ENCODE data around the gene DFFA.
"Not testable (repeated sequence)": the region's sequence is repeated elsewhere in the genome, so short reads cannot be mapped to it uniquely, and the experiment has no call there.

DFFA gene

GRCh38 chr1:10457462-10457861 lies 14.9 kb downstream of the DFFA start:
- not testable (repeated sequence) for DNase-seq

DNA sequence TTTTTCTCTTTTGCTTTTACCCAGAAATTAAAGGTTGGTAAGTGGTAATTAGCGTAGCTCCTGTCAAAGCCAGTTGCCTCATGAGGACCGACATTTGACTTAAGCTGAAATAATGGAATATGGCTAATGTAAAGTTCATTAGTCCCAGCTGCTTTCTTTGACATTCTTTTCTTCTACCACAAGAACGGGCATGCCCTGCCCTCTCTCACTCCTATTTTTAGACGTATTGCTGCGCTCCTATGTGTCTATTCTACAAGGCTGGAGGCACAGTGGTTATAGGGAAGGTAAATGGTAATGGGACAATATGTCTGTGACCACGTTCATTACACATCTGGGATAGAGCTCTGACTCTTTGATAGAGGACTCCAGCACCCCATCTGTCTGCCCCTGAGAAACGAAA lies 15.7 kb downstream of the DFFA start:
- no peak for DNase-seq

- DNase-seq = no peak
These were observed 16.3 kb downstream of the DFFA start for GRCh38 chr1:10456048-10456447.

DNA sequence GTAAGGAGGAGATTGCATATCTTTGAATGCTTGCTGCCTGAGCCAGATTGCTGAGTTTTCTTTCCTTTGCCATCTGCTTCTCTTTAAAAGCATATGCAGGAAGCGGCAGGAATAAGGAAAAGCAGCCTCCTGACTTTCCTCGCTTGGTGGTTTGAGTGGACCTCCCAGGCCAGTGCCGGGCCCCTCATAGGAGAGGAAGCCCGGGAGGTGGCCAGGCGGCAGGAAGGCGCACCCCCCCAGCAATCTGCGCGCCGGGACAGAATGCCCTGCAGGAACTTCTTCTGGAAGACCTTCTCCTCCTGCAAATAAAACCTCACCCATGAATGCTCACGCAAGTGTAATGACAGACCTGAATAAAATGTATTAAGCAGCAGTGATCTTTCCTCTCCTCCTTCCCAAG lies 21.0 kb downstream of the DFFA start:
- no peak for DNase-seq

DNA sequence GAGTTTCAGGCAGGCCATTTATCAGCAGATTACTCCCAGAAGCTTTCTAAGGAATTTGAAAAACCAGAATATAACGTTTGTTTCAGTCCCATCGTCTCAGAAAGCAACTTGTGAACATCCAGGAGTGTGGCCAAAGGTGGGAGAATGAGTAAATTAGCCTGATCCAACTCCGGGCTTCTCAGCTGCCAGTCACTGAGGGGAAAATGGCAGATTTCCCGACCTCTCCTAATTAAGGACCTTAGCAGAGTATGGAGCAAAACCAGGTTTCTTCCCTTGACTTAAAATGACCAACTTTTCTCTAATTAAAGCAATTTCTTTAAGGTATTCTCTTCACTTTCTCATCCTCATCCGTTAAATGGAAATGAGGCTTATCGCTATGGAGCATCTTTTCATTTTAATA lies 21.5 kb downstream of the DFFA start:
- no peak for DNase-seq

GRCh38 chr1:10450156-10450814 lies 22.0 kb downstream of the DFFA start:
- no peak for DNase-seq

DNA sequence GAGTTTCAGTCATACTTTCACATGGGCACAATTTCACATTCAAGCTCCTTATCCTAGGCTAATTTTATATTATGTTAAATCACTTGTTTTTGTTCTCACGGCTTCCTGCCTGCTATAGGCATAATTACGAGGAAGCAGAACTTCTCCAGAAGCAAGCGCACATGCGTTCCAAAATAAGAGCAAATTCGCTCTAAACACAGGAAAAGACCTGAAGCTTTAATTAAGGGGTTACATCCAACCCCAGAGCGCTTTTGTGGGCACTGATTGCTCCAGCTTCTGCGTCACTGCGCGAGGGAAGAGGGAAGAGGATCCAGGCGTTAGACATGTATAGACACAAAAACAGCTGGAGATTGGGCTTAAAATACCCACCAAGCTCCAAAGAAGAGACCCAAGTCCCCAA lies 22.6 kb downstream of the DFFA start, which contains the start of gene CORT:
Gene CORT (plus strand): TSS at position 281 of the 400 bp plus-strand sequence. CDS start 193 bp downstream, outside the sequence.
- no peak for DNase-seq

DNA sequence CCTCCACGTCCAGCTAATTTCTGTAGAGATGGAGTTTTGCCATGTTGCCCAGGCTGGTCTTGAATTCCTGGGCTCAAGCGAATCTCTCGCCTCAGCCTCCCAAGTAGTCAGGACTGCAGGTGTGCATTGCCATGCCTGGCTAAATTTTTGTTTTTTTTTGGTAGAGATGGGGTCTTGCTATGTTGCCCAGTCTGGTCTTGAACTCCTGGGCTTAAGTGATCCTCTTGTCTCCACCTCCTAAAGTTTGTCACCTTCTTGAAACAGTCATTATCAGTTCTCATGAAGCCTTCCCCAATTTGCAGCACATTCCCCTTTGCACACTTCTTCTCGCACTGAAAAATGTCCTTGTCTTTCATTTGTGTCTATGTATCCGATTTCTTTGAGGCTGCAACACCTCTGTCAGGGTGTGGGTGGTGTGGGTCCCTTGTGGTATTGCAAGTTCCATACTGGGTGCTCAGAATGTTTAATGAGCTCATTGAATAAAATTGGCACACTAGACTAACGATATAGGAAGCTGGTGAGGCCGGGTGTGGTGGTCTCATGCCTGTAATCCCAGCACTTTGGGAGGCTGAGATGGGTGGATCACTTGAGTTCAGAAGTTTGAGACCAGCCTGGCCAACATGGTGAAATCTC lies 25.4 kb downstream of the DFFA start:
- no peak for DNase-seq

- no peak for DNase-seq
These were observed 27.4 kb downstream of the DFFA start for GRCh38 chr1:10444795-10445397.

- DNase-seq = no peak
These were observed 28.1 kb downstream of the DFFA start for GRCh38 chr1:10444248-10444647.

DNA sequence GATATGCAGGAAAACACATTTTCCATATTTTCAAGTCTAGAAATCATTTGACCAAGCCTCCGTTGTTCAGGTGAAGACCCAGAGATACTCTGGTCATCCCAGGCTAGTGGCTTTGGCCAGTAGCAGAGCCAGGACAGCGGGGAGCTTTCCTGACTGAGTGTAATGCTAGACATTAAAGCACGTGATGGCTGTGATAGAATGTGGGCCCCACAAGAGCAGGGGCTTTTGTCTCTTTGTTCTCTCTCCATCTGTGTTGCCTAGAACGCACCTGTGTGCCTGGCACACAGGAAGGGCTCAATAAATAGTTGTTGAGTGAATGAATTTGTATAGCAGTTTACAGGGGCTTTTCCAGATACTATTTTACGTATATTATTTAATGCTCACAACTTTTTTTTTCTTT lies 31.5 kb downstream of the DFFA start:
- DNase-seq = no peak

GRCh38 chr1:10440305-10440704 lies 32.0 kb downstream of the DFFA start:
- no peak for DNase-seq

GRCh38 chr1:10438677-10439163 lies 33.6 kb downstream of the DFFA start:
- no peak for DNase-seq

DNA sequence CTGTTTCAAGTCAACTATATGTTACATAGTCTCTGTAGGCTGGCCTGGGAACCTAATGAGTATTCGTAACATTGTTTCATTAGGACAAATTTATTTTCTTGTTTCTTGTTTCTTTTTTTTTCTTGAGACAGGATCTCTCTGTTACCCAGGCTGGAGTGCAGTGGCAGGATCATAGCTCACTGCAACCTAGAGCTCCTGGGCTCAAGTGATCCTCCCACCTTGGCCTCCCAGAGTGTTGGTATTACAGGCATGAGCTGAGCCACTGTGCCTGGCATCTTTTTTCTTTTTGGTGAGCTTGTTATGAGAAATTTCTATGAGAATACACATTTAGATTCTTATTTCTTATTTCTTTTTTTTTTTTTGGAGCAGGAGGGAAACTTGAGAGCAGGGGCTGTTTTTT lies 35.3 kb downstream of the DFFA start:
- DNase-seq = no peak

- no peak for DNase-seq
These were observed 37.7 kb downstream of the DFFA start for GRCh38 chr1:10434590-10434989.

GRCh38 chr1:10433790-10434189 lies 38.5 kb downstream of the DFFA start:
- no peak for DNase-seq

- DNase-seq = no peak
These were observed 39.2 kb downstream of the DFFA start for GRCh38 chr1:10432910-10433700.

- no peak for DNase-seq
These were observed 41.1 kb downstream of the DFFA start for GRCh38 chr1:10431070-10431730.

GRCh38 chr1:10430216-10431069 lies 41.9 kb downstream of the DFFA start, which contains the start of gene CENPS:
Gene CENPS (plus strand): TSS chr1:10430433. CDS start chr1:10430518, 85 bp downstream.
- DNase-seq = peak; percentile 79

DNA sequence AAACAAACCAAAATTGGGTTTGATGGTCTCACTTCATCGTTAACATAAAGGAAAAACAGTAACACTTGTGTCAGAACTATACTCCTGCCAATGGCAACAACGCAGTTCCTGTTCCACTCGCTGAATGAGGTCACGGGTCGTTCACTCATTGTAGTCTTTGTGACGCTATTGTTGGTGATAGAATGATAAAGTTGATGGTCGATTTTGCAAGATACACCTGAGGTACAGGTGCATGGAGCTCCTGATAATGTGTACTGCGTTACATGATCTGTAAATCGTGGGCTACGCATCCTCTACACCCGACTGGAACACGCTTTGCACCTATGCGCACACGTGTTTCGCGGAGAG lies 42.5 kb downstream of the DFFA start:
- DNase-seq = no peak

- no peak for DNase-seq
These were observed 43.3 kb downstream of the DFFA start for GRCh38 chr1:10428984-10429383.

DNA sequence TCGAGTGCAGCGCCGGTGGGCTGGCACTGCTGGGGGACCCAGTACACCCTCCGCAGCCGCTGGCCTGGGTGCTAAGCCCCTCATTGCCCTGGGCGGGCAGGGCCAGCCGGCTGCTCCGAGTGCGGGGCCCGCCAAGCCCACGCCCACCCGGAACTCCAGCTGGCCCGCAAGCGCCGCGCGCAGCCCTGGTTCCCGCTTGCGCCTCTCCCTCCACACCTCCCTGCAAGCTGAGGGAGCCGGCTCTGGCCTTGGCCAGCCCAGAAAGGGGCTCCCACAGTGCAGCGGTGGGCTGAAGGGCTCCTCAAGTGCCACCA lies 45.8 kb downstream of the DFFA start:
- not testable (repeated sequence) for DNase-seq
